GDM1 (cell line): Measurements from ENCODE around the gene ST7L.

Experiments
- DNase-seq: peaks from one replicate; lab custom pipeline; 2025; lab: John Stamatoyannopoulos, UW

The ST7L gene

DNA sequence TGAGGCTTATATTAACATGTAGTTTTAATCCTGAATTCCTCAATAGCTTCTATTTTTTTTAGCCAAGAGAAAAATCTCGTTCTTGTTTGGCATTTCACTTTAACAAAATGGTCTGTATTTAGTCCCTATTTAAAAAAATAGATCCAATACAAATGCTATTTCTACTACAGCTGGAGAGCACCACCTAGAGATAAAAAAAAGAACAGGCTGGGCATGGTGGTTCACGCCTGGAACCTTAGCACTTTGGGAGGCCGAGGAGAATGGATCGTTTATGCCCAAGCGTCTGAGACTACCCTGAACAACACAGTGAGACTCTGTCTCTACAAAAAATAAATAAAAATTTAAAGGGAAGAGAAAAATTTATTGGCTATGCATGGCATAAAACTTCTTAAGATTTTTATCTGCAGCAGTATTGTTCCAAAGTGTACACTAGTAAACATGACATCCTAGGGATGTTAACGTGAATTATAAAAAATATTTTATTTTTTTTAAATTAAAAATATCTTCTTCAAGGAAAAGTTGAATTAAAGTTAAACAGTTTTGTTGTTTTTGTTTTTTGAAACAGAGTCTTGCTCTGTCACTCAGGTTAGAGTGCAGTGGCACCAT, 4.4 kb downstream of the ST7L start:
- DNase-seq, result no peak

DNA sequence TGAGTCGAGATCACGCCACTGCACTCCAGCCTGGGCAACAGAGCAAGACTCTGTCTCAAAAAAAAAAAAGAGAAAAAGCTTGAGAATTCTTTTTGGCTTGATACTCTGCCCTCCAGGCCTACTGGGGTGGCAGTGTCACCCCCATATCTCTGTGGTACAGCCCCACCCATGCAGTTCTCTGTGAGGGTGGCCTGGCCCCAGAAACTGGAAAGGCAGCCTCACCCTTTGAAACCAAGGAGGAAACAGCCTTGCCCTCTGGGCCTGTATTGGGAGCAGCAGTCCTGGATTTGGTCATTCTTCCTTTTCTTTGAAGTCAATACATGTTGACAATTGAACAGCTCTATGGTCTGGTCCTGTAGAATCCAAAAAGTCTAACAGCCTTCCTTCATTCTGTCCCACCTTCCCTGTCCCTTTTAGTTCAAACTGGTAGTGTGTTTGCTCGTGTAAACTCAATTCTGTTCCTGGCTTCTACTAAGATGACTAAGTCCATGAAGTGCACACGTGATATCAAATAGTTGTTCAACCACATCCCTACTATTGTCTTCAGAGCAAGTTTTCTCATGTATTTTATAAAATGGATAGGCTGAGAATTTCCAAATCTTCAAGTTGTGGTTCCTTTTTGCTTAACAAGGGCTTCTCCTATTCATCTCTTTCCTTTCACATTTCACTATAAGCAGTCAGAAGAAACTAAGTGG, 13.2 kb downstream of the ST7L start:
- DNase-seq, result no peak

DNA sequence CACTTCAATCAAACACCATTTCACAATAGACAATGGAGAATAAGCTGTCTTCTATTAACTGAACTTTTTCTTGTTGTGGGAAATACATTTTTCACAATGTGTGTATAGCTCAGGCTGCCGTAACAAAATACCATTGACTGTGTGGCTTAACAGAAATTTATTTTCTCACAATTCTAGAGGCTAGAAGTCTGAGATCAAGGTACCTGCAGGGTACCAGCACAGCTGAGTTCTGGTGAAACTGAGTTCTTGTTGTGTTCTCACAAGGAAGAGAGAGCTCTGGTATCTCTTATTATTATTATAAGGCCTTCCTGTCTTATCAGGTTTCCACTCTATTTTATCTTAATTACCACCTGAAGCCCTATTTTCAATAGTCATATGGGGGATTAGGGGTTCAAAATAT, 15.4 kb downstream of the ST7L start:
- DNase-seq, result no peak

DNA sequence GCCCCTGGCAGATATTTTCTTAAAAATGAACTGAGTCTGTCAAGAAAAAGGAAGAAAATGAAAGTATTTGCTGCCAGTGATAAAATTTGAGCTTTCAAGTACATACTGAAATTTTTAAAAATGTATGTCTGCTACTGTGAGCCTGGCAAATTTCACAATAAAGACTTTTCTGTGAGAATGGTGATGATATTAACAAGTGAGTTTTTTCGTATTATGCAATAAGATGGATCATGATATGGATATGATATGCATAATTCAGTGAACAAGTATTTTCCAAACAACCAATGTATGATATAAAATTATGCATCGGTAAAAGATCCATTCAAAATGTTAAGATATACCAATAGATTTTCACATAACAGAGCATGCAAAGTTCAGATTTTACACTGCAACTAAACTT, 15.9 kb downstream of the ST7L start:
- no peak for DNase-seq

DNA sequence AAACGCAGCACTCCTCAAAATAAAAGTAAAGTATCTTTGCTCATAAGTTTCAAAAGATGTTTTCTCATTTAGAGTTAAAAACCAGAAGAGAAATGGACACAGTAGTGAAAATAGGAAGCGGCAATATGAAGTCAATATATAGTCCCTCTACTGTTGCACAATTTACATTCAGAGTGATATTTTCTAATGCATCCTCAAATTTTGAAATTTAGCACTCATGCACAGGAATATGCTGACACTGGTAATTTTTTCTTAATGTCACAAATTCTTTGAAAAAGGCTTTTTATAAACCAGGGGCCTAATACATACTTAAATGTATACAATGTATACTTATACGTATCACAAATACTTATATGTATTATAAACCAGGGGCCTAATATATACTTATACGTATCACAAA, 19.5 kb downstream of the ST7L start:
- no peak for DNase-seq

DNA sequence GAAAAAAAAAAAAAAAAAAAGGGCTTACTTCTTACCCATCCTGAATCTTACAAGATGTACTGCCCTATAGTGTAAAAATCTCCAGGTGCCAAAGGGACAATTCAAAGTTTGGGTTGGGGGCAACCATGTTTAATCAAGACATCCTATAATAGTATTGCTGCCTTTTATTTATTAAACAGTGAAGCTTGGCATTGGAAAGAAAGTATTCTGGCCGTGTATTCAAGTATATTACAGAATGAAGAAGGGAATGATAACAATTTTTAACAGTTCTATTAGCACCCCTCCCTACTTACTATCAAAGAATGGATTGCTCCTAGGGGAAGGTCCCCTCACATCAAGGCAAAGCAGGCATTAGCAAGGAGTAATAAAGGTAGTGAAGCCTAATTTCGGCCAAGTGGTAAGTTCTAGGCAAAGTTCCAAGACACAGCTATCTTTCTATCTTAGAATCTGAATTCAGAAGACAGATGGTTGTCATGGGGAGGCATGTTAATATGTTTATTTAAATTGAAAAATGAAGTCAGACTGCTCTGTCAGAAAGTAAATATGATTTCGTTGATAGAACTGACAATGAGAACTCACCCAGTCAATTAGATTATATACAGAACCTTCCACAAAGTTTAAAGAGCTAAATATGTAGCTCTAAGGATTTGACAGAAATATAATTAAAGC, 24.6 kb downstream of the ST7L start:
- no peak for DNase-seq

DNA sequence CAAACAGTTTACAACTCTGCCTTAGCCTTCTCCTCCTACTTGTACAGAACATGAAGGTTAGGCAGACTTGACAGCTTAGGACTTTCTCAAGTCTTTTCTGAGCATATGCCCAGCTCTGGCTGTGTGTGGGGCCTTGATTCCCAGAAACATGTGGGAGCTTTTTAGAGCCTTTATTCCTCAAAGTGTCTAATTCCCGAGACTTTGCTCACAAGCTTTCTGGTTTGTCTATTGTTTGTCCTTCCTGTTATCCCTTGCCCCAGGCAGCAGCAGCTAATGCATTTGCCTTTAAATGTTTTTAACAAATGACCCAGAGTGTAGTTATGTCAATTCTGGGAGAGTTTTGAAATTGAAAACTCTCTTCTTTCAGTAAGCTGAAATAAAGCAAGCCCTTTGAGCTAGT, 29.2 kb downstream of the ST7L start:
- no peak for DNase-seq

DNA sequence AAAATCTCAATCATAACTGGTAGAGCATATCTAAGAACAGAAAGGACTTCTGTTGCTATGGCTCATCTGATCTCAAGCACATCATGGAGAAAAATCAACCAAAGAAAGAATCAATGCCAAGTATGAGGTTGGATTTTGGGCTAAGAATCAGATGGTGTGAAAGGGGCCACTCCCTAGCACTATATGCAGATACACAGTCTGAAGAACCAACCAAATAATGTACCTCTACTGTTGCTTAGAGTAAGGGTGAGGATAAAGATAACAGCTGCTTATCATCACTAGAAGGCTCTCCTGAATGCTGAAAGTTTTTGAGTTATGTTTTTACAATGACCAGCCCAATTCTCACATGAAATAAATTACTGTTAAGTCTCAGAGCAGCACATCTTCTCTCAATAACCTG, 35.6 kb downstream of the ST7L start:
- no peak for DNase-seq

DNA sequence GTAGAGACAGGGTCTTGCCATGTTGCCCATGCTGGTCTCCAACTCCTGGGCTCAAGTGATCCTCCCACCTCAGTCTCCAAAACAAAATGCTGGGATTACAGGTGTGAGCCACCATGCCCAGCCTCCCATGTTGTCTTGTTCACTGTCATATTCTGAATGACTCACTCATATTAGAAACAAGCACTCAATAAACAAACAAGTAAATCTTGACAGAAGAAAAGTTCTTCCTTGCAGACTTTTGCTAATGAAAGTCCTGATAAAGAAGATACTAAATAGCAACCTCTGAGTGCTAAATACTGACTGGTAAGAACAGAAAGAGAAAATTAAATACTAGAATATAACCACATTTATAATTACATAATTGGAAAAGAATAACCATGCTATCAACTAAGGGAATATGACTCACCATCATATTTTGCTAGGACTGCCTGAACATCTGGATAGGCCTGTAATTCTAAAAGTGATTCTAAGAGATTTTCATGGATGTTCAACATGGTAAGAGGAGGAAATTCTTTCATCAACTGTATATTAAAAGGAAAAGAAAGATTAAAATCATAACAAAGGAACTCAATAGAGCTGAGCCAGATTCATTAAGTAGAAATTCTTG, 37.3 kb downstream of the ST7L start:
- no peak for DNase-seq

DNA sequence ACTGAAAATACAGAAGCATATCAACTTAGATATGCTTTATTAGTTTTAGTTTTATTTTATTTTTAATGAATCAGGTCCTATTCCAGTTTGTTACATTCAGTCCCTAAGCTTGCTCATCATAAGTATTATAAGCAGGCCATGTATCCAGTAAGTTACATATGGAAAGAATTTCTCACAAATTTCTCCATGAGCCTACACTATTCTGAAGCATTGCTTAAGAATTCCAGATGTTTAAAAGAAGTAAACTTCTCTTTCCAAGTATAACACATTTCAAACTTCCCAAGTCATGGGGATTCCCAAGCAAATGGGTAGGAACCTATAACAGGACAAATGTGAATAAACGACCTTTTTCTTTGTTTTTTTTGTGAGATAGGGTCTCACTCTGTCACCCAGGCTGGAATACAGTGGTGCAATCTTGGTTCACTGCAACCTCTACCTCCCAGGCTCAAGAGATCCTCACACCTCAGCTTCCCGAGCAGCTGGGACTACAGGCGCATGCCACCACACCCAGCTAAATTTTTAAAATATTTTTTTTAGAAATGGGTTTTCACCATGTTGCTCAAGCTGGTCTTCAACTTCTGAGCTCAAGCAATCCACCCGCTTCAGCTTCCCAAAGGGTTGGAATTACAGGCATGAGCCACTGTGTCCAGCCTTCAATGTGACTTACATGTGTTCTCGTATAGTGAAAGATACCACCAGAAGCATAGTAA, 39.0 kb downstream of the ST7L start:
- DNase-seq, result no peak

DNA sequence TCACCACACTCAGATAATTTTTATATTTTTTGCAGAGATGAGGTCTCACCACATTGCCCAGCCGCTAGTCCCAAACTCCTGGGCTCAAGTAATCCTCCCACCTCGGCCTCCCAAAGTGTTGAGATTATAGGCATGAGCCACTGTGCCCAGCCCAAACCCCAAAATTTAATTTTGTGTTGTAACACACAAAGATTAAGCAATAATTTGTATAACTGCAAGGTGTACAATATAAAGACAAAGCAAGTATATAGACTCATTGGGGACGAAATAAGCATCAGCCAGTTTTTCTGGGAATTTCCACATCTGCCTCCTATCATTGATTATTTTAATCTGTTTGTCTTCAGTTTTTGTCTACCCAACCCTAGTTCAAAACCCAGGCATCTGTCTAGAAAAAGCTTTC, 42.7 kb downstream of the ST7L start:
- no peak for DNase-seq

DNA sequence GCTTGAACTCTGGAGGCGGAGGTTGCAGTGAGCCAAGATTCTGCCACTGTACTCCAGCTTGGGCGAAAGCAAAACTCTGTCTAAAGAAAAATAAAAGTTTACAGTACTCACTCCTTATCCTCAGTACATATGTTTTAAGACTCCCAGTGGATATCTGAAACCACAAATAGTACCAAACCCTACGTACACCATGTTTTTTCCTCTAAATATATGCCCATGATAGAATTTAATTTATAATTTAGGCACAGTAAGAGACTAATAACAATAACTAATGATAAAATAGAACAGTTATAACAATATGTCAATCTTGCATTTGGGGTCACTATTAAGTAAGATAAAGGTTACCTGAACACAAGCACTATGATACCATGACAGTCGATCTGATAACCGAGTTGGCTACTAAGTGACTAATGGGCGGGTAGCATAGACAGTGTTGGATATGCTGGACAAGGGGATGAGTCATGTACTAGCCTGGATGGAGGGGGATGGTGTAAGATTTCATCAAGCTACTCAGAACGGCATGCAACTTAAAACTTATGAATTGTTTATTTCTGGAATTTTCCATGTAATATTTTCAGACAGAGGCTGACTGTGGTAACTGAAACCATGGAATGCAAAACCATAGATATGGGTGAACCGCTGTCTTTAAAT, 43.7 kb downstream of the ST7L start:
- no peak for DNase-seq

DNA sequence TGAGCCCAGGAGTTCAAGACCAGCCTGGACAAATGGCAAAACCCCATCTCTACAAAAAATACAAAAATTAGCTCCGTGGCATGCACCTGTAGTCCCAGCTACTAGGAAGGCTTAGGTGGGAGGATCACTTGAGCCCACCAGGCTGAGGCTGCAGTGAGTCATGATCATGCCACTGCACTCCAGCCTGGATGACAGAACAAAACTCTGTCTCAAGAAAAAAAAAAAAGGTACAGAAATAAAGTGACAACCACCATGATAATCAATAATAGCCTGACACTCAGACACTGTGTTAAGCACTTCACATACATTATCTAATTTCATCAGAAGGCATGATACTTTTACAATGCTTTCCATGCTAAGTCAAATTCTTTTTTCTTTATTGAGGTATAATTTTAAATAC, 53.1 kb downstream of the ST7L start:
- no peak for DNase-seq

DNA sequence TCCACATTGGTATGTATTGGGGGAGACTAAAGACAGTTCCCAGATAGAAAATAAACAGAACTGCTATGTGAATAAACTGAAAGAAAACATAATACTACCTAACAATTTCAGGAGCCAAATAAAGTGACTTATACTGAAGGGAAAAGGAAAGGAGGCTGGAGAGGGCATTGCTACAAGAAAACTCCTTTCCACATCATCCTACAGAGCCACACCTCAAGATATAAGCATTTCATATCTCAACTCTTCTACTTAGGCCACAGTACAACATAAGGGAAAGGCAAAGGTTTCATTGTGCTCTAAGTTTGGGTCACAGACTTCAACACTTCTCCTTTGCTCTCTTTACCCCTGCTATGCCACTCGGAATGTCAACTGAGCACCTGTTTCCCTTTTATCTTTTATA, 54.9 kb downstream of the ST7L start:
- no peak for DNase-seq

DNA sequence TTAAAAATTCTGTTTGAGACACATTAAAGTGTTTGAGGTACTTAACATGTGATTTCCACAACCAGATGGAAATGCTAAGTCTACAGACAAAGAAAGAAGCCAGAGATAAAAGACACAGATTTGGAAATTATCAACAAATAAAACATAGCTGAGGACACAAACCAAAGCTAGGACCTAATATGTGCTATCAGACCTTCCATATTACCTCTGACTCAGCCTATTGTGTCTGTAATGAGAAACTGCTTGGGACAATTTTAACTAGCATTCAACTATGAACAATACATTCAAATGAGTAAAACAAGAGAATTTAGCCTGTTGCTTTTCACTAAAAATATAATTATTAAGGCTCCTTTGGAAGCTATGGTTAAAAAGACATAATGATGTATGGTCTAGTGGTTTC, 55.6 kb downstream of the ST7L start:
- DNase-seq, result no peak

DNA sequence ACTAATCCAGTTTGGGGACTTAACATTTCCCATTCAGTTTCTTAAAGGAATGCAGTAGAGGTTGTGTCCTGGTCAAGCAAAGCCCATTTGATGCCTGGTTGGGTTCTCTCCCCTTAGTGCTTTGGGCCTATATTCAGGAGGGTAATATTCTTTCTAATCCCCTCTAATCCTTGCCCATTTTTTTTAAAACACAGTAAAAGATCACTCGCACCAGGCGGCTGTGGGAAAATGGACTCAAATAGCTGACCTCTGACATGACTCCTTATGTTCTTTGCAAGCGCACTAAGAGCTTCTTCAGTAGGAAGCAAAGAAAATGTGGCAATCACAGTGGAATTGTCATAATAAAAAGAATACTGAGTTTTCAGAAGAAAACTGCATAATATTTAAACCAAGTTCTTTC, 60.3 kb downstream of the ST7L start:
- DNase-seq, result no peak

DNA sequence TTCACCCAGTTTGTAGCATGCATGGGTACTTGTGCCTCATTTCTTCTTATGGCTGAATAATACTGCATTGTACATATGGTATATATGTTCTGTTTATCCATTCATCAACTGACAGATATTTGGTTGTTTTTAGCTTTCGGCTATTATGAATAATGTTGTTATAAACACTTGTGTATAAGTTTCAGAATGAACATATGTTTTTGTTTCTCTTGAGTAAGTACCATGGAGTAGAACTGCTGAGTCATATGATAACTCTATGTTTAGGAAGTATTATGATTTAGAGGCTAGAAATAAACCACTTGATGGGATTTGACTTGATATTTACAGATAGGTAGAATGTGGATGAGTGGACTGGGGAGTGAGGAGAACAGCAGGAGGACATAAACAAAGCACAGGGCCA, 61.6 kb downstream of the ST7L start:
- no peak for DNase-seq

DNA sequence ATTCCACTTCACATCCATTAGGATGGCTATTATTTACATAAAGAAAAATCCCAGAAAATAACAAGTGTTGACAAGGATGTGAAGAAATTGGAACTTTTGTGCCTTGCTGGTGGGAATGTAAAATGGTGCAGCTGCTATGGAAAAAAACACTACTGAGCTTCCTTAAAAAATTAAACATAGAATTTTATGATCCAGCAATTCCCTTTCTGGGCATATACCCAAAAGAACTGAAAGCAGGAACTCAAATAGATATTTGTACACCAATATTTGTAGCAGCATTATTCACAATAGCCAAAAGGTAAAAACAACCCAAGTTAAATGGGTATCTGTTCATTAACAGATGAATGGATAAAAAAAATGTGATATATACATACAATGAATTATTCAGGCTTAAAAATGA, 64.5 kb downstream of the ST7L start:
- no peak for DNase-seq

DNA sequence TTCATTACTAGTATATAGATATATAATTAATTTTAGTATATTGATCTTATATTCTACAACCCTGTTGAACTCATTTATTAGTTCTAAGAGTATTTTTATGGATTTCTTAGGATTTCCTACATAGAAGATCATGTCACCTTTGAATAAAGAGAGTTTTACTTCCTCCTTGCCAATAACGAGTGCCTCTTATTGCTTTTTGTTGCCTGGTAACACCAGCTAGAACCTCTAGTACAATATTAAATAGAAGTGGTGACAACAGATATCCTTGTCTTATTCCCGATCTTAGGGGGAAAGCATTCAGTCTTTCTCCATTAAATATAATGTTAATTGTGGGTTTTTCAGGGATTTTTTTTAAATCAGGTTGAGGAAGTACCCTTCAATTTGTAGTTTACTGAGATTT, 69.4 kb downstream of the ST7L start:
- no peak for DNase-seq

DNA sequence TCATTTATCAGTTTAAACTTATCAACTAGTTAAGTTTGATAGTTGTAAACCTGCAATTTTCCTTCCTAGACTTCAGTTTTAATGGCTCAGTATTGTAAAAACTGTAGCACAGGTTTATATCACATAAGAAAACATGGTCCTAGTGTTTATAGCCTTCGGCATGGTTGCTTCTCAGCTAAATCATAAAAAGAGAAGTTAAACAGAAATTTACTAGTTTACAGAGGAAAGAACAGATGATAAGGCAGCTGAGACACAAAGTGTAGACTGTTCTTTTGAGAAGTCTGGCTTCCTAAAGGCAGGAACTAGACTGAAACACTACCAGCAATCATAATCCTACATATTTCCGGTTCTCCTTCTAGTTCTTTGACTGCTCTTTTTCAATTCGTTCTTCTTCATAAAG, 70.4 kb downstream of the ST7L start:
- DNase-seq, result no peak

DNA sequence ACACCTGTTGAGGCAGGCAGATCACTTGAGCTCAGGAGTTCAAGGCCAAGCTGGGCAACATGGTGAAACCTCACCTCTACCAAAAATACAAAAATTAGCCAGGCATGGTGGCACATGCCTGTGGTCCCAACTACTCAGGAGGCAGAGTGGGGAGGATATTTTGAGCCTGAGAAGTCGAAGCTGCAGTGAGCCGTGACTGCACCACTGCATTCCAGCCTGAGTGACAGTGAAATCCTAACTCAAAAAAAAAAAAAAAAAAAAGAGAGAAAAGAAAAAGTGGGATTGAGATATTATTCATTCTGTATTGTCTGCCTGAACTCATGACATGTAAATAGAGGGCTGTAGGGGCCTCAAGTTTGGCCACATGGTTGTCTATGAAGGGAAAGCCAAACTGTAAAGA, 72.9 kb downstream of the ST7L start:
- no peak for DNase-seq

DNA sequence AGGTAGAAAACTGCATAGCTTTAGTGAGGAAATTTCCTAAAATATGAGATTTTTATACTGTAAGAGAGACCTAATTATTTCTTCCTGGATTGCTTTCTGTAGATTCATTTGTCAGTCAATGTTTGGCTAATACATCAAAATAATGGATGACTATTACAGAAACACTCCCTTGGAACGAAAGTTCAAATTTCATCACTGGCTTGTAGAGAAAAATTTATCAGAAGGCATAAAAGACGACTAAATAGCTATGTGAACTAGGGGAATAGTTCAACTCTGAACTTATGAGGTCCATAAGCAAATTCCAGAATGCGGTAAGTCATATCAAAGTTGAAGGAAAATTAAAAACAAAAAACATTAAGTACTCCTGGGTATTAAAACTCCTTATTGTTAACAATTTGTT, 74.2 kb downstream of the ST7L start:
- no peak for DNase-seq
